GM19455 (cell line): Measurements from ENCODE around the gene LYPD6.

Experiments used
- ATAC-seq: cut with Tn5 transposase; IDR thresholded peaks from one replicate; pipeline ENCODE4 v1.9.1; 2021; ENCODE audit not compliant: unreplicated experiment

The LYPD6 gene

GRCh38 chr2:149346272-149346671 is 15.9 kb downstream of the LYPD6 start:
- no peak for ATAC-seq

- no peak for ATAC-seq
Measured at GRCh38 chr2:149348291-149348690, 17.9 kb downstream of the LYPD6 start.

GRCh38 chr2:149353421-149353820 is 23.0 kb downstream of the LYPD6 start:
- no peak for ATAC-seq

GRCh38 chr2:149355716-149356422 is 25.5 kb downstream of the LYPD6 start:
- no peak for ATAC-seq

GRCh38 chr2:149357058-149357457 is 26.7 kb downstream of the LYPD6 start:
- ATAC-seq: no peak

- no peak for ATAC-seq
Measured at GRCh38 chr2:149360106-149360505, 29.7 kb downstream of the LYPD6 start.

GRCh38 chr2:149363958-149364357 is 33.6 kb downstream of the LYPD6 start:
- ATAC-seq: no peak

GRCh38 chr2:149364839-149365238 is 34.5 kb downstream of the LYPD6 start:
- ATAC-seq: no peak

GRCh38 chr2:149365931-149366583 is 35.7 kb downstream of the LYPD6 start:
- no peak for ATAC-seq

GRCh38 chr2:149370061-149370775 is 39.8 kb downstream of the LYPD6 start:
- ATAC-seq: no peak

- ATAC-seq: no peak
Measured at GRCh38 chr2:149371476-149371875, 41.1 kb downstream of the LYPD6 start.

GRCh38 chr2:149375801-149376361 is 45.5 kb downstream of the LYPD6 start:
- no peak for ATAC-seq

- ATAC-seq: no peak
Measured at GRCh38 chr2:149380205-149380604, 49.8 kb downstream of the LYPD6 start.

- no peak for ATAC-seq
Measured at GRCh38 chr2:149383340-149383739, 53.0 kb downstream of the LYPD6 start.

GRCh38 chr2:149385350-149385749 is 55.0 kb downstream of the LYPD6 start:
- no peak for ATAC-seq

- no peak for ATAC-seq
Measured at GRCh38 chr2:149387411-149387810, 57.0 kb downstream of the LYPD6 start.

- ATAC-seq: no peak
Measured at GRCh38 chr2:149388120-149388816, 57.9 kb downstream of the LYPD6 start.

- ATAC-seq: no peak
Measured at GRCh38 chr2:149389506-149390167, 59.2 kb downstream of the LYPD6 start.

GRCh38 chr2:149393614-149394013 is 63.2 kb downstream of the LYPD6 start:
- no peak for ATAC-seq

GRCh38 chr2:149394864-149395263 is 64.5 kb downstream of the LYPD6 start:
- no peak for ATAC-seq
